ENCODE data around the gene GOLGA6L7. TPM values are rescaled to one million over a fixed set of nuclear protein-coding genes. Genes with fewer than 3 reads are reported as not detected.

GOLGA6L7 gene
- total RNA-seq, 4 donors from 2014 or later = not detected

GRCh38 chr15:28876131-28876844 lies 27.8 kb upstream of the GOLGA6L7 start:
- TF ChIP-seq EP300 (IDR thresholded peaks at IDR 0.05; ENCODE audit: low read depth) (no peak), POLR2A (IDR thresholded peaks at IDR 0.05) (no peak), CTCF (IDR thresholded peaks at IDR 0.05) (no peak), POLR2AphosphoS5 (IDR thresholded peaks at IDR 0.05) (no peak)
- in situ Hi-C loops (cut with MboI; ENCODE audit: low pct_ligation_motif_present in 1 of 4, low pct_unique_long_range_greater_than_20kb in 1 of 4, low sequenced_read_pairs in 3 of 4) = no loop called here
- H3K27ac ChIP-seq = no peak overlapping the region
- intact Hi-C loops (cut with DNase I; ENCODE audit: low total_unique reads) = loop anchor here (10.0 kb wide), 1 partner anchor 59 kb away; no protein-coding TSS in a partner anchor
- H3K9me3 ChIP-seq = no peaks in the 10 kb centered on the region
- 81% methylated on average over 14 of the region's 14 CpGs; no CpG with 5 or more reads in 1 of the 2 donors for WGBS, 2 donors (ENCODE audit: low coverage in 1 of 2)
- no peak for DNase-seq
- no peaks in the 10 kb centered on the region for H3K27me3 ChIP-seq
- no peaks in the 10 kb centered on the region for H3K4me1 ChIP-seq
- H3K36me3 ChIP-seq = no peaks in the 10 kb centered on the region
- H3K4me3 ChIP-seq = no peak overlapping the region

GRCh38 chr15:28875461-28876000 lies 27.1 kb upstream of the GOLGA6L7 start:
- no peaks in the 10 kb centered on the region for H3K36me3 ChIP-seq
- intact Hi-C loops (cut with DNase I; ENCODE audit: low total_unique reads) (loop anchor here (10.0 kb wide), 1 partner anchor 59 kb away; no protein-coding TSS in a partner anchor), in situ Hi-C loops (cut with MboI; ENCODE audit: low pct_ligation_motif_present in 1 of 4, low pct_unique_long_range_greater_than_20kb in 1 of 4, low sequenced_read_pairs in 3 of 4) (no loop called here)
- no peak overlapping the region for H3K27ac ChIP-seq
- no peak overlapping the region for H3K4me3 ChIP-seq
- H3K9me3 ChIP-seq = no peaks in the 10 kb centered on the region
- 90 to 93% methylated on average over 2 to 4 of the region's 4 CpGs for WGBS, 2 donors (ENCODE audit: low coverage in 1 of 2)
- H3K4me1 ChIP-seq = no peaks in the 10 kb centered on the region
- TF ChIP-seq EP300 (IDR thresholded peaks at IDR 0.05; ENCODE audit: low read depth) = no peak
- no peak for TF ChIP-seq POLR2A (IDR thresholded peaks at IDR 0.05)
- no peak for TF ChIP-seq POLR2AphosphoS5 (IDR thresholded peaks at IDR 0.05)
- no peak for TF ChIP-seq CTCF (IDR thresholded peaks at IDR 0.05)
- H3K27me3 ChIP-seq = no peaks in the 10 kb centered on the region
- DNase-seq = no peak

GRCh38 chr15:28873585-28874190 lies 25.2 kb upstream of the GOLGA6L7 start:
- Histone ChIP-seq H3K27ac (no peak overlapping the region), H3K36me3 (no peaks in the 10 kb centered on the region), H3K4me3 (no peak overlapping the region), H3K4me1 (no peaks in the 10 kb centered on the region), H3K27me3 (no peaks in the 10 kb centered on the region), H3K9me3 (no peaks in the 10 kb centered on the region)
- DNase-seq = no peak
- TF ChIP-seq CTCF (IDR thresholded peaks at IDR 0.05) (no peak), EP300 (IDR thresholded peaks at IDR 0.05; ENCODE audit: low read depth) (no peak), POLR2A (IDR thresholded peaks at IDR 0.05) (no peak), POLR2AphosphoS5 (IDR thresholded peaks at IDR 0.05) (no peak)
- 64 to 90% methylated on average over 4 to 10 of the region's 10 CpGs for WGBS, 2 donors (ENCODE audit: low coverage in 1 of 2)
- intact Hi-C loops (cut with DNase I; ENCODE audit: low total_unique reads) (loop anchor here (10.0 kb wide), 1 partner anchor 61 kb away; no protein-coding TSS in a partner anchor), in situ Hi-C loops (cut with MboI; ENCODE audit: low pct_ligation_motif_present in 1 of 4, low pct_unique_long_range_greater_than_20kb in 1 of 4, low sequenced_read_pairs in 3 of 4) (no loop called here)

- Histone ChIP-seq H3K4me1 (no peaks in the 10 kb centered on the region), H3K27ac (no peak overlapping the region), H3K9me3 (no peaks in the 10 kb centered on the region), H3K4me3 (no peak overlapping the region), H3K36me3 (no peaks in the 10 kb centered on the region), H3K27me3 (no peaks in the 10 kb centered on the region)
- no peak for DNase-seq
- intact Hi-C loops (cut with DNase I; ENCODE audit: low total_unique reads) (loop anchor here (10.0 kb wide), 1 partner anchor 62 kb away; no protein-coding TSS in a partner anchor), in situ Hi-C loops (cut with MboI; ENCODE audit: low pct_ligation_motif_present in 1 of 4, low pct_unique_long_range_greater_than_20kb in 1 of 4, low sequenced_read_pairs in 3 of 4) (no loop called here)
- no peak for TF ChIP-seq POLR2A (IDR thresholded peaks at IDR 0.05)
- no peak for TF ChIP-seq CTCF (IDR thresholded peaks at IDR 0.05)
- no peak for TF ChIP-seq EP300 (IDR thresholded peaks at IDR 0.05; ENCODE audit: low read depth)
- TF ChIP-seq POLR2AphosphoS5 (IDR thresholded peaks at IDR 0.05) = no peak
- 86% methylated on average over 5 of the region's 5 CpGs; no CpG with 5 or more reads in 1 of the 2 donors for WGBS, 2 donors (ENCODE audit: low coverage in 1 of 2)
These were observed 24.6 kb upstream of the GOLGA6L7 start for GRCh38 chr15:28873006-28873405.

All from transverse colon (tissue), 4 donors.